GM18511 (cell line): ENCODE data around the gene TRDN.

ENCODE experiments used
- ATAC-seq: cut with Tn5 transposase; IDR thresholded peaks from one replicate; pipeline ENCODE4 v1.9.1; 2021; ENCODE audit warnings: mild to moderate bottlenecking, moderate library complexity; ENCODE audit not compliant: unreplicated experiment

Gene TRDN

GRCh38 chr6:123189816-123190215 lies 446.9 kb downstream of the TRDN start:
- no peak for ATAC-seq

GRCh38 chr6:123182998-123183397 lies 453.8 kb downstream of the TRDN start:
- no peak for ATAC-seq

- ATAC-seq, result no peak
Measured at GRCh38 chr6:123176706-123177105, 460.0 kb downstream of the TRDN start.

- ATAC-seq, result no peak
Measured at GRCh38 chr6:123171341-123172115, 465.2 kb downstream of the TRDN start.

GRCh38 chr6:123169774-123170095 lies 467.0 kb downstream of the TRDN start:
- ATAC-seq, result no peak

GRCh38 chr6:123168892-123169773 lies 467.6 kb downstream of the TRDN start:
- ATAC-seq, result no peak

GRCh38 chr6:123168466-123168865 lies 468.3 kb downstream of the TRDN start:
- ATAC-seq, result no peak
